Limb (tissue), 2 donors: ENCODE measurements around the gene ZNF70.

Experiments
- DNase-seq, 2 donors: peaks; one replicate each; pipeline ENCODE4 v3.0.0-alpha.2; 2016; ENCODE audit errors: extremely low spot score in 2 of 2

The ZNF70 gene

DNA sequence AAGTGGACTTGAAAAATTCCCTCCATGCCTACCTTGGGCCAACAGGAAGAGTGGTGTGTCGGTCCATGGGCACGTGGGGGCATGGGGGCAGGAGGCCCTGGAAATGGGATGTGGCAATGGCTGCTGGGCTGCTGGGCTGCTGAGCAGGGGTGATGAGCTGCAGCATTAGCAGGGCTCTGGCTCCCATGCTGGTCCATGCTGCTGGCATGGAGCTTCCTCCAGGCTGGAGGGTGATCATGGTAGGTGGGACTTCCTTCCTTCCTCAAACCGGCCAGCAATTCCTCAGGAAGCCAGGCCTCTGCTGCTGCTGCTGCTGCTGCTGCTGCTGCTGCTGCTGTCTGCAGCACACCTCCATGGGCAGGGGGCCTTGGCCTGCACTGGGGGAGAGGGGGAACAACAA is 55.8 kb downstream of the ZNF70 start:
- DNase-seq = no peak

DNA sequence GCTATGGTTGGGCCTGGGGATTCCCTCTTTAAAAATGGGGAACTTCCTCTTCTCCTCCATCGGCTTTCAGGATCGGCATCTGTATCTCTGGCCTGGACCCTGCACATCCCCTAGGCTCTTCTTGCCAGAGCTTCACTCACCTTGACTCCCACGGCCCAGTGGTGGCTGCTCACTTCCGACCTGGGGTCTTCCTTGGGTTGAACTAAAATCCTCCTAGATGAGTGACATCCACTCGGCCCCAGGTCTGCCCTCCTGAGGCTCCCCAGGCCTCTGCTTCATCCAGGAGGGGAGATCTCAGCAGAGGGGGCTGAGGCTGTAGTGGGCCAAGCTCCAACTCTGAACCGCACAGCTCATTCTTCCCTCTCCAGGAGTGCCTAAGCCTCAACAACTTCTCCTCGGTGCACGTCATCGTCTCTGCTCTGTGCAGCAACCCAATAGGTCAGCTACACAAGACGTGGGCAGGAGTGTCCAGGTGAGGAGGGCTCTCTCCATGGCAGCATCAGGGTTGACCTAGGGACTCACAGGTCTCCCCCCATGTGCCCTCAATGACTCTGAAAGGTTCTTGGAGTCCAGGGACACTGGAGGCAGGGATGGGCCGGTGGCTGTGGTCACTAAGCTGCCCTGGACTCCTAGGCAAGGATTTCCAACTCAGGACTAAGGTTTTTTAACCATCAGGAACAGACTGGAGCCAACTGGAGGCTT is 56.8 kb downstream of the ZNF70 start:
- DNase-seq = no peak

DNA sequence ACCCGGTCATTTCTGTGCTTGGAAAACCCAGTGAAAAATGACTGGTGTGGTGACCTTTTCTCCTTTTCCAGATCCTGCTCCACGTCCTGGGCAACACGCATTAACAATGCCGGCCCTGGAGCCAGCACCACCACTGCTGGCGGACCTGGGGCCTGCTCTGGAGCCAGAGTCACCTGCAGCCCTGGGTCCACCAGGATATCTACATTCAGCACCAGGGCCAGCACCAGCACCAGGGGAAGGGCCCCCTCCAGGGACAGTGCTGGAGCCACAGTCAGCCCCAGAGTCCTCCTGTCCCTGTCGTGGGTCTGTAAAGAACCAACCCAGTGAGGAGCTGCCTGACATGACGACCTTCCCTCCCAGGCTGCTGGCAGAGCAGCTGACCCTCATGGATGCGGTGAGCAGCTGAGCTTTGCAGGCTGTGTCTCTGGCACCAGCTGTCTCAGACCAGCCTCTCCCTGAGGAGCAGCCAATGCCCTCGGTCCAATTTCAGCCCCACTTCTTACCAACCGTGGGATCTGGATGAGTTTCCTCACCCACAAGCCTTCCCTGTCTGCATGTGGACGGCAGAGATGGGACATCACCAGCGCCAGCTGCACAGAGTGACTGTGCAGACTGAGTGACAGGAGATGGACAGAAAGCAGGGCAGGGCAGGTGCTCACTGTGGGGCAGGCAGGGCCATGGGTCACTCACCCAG is 58.2 kb downstream of the ZNF70 start:
- no peak for DNase-seq

DNA sequence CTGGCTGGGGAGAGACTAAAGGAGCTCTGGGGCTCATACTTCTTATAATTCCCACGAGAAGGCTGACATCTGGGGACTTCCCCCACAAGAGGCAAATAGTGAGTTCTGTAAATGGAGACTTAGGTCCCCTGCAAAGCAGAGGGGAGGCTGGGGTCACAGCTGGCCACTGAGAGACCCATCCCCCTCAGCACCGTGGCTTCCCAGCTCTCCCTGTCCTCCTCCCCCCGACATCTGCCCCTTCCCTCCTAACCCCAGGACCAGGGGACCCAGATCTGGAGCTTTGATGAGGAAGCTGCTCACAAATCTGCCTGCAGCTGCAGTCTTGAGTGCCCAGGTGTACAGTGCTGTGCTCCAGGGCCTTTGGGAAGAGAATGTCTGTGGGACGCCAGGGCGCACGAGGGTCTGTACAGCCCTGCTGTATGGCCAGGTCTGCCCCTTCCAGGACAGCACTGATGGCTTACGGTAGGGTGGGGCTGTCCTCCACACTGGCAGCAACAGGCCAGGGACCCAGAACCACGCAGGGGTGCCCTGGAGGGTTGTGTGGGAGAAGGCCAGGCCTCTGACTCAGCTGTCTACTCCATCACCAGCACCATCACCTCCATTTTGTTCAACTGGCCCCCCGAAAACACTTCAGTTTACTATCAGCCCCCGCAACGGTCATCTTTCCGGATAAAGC is 59.0 kb downstream of the ZNF70 start:
- no peak for DNase-seq

DNA sequence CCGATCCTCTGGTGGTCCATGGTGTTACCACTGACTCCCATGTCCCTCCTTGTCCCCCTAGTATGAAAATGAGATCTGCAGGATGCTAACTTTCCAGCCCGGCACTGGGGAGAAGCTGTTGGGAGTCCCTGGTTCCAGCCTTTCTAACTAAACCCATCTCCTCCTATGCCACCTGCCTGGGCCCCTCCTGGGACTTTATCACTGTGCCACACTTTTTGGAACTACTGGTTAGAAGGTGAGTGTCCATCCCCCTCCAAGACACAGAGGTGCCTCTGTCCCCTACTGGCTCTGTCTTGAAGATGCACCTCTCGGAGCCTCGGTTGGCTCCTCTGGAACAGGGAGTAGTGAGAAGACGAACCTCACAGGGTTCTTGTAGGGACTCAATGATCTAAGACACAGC is 60.2 kb downstream of the ZNF70 start, which contains the start of gene RGL4:
TSS of gene RGL4 (plus strand) at position 301 of the 400 bp plus-strand sequence. CDS start 1,018 bp downstream, outside the sequence.
- no peak for DNase-seq

DNA sequence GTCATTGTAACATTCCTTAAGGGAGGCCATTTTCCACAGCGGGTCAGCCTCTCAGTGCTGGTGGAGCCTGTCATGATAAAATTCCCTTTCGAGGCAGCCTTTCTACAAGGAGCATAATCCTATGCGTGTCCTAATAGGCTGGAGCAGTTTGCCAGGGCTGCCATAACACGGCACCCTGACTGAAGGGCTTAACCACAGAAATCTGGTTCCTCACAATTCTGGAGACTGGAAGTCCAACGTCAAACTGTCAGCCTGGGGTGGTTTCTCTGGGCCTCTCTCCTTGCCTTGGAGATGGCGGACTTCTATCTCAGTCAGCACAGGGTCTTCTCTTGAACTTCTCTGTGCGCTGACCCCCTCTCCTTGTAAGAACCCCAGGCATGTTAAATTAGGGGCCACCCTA is 61.5 kb downstream of the ZNF70 start:
- no peak for DNase-seq
